Suprapubic skin (tissue), 4 donors: ENCODE measurements around the gene PRKCG. TPM values are rescaled to one million over a fixed set of nuclear protein-coding genes. Genes with fewer than 3 reads are reported as not detected.

ENCODE experiments used
- DNase-seq, 2 donors: peaks; one replicate each; pipeline ENCODE4 v3.0.0-alpha.2; 2019; ENCODE audit warnings: low spot score in 2 of 2
- H3K27ac ChIP-seq: fragments of 200-600 bp; sonication (generic); one replicate; pipeline ENCODE4 v1.5.1; 2019
- H3K27me3 ChIP-seq: fragments of 200-600 bp; sonication (generic); one replicate; pipeline ENCODE4 v1.5.1; 2019
- H3K36me3 ChIP-seq: fragments of 200-600 bp; sonication (generic); one replicate; pipeline ENCODE4 v1.5.1; 2019
- H3K4me1 ChIP-seq: fragments of 200-600 bp; sonication (generic); one replicate; pipeline ENCODE4 v1.5.1; 2019
- H3K4me3 ChIP-seq: fragments of 200-600 bp; sonication (generic); one replicate; pipeline ENCODE4 v1.5.1; 2019; ENCODE audit warnings: mild to moderate bottlenecking
- H3K9me3 ChIP-seq: fragments of 200-600 bp; sonication (generic); one replicate; pipeline ENCODE4 v1.5.1; 2019
- EP300 ChIP-seq: sonication (generic); formaldehyde crosslinking; IDR thresholded peaks from one replicate; pipeline ENCODE4 v1.6.1; 2017; ENCODE audit warnings: antibody characterized with exemption
- POLR2A ChIP-seq, 2 donors: fragments of 450-650 bp; IDR thresholded peaks; one replicate each; pipeline ENCODE4 v1.6.1; 2017; ENCODE audit warnings: antibody characterized with exemption in 2 of 2, mild to moderate bottlenecking in 2 of 2, moderate library complexity in 2 of 2
- POLR2AphosphoS5 ChIP-seq, 3 donors: sonication (generic); formaldehyde crosslinking; IDR thresholded peaks; one replicate each; pipeline ENCODE4 v1.6.1; 2017; ENCODE audit warnings: antibody characterized with exemption in 3 of 3
- WGBS: methylation state at CpG from one replicate; pipeline ENCODE4 v1.1.5; 2018; 5-methylcytosine and 5-hydroxymethylcytosine counted together
- total RNA-seq, 4 donors: library from RNA; depleted of rRNA; stranded (reverse); fragments of >200 nt; gene quantifications; one replicate each; pipeline ENCODE4 v1.1.0, GENCODE V29; 2016
- TF ChIP-seq, protein P1 (sequence below), 2 donors: fragments of 200-600 bp in 1 of 2; fragments of 450-650 bp in 1 of 2; sonication (generic) in 1 of 2; IDR thresholded peaks; one replicate each; pipeline ENCODE4 v1.5.1; 2016 to 2019; ENCODE audit warnings: antibody characterized with exemption in 2 of 2, mild to moderate bottlenecking in 1 of 2, moderate library complexity in 1 of 2

The PRKCG gene
- total RNA-seq, 4 donors from 2014 or later, result not detected

DNA sequence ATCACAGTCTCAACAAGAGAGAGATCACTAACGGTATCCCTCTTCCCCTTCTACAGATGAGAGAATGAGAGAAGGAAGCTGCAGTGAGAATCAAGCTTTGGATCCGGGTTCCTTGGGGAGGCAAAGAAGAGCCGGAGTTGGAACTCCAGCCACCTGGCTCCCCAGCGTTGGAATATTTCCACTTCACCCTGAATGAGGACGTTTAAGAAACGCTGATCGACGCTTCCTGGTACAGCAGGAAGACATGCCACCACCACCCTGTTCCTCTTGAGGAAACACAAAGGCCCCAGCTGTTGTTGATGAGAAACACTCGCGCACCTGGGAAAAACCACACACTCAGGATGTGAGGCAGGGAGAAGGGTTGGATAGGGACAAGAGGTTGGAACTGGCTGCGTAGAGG is 69.4 kb downstream of the PRKCG start:
- Histone ChIP-seq H3K9me3 (no peaks in the 10 kb centered on the region), H3K4me3 (no peak overlapping the region), H3K27ac (no peak overlapping the region), H3K4me1 (no peaks in the 10 kb centered on the region), H3K36me3 (no peaks in the 10 kb centered on the region), H3K27me3 (peaks cover 58% of the 10 kb centered on the region)
- no peak for DNase-seq
- no peak for TF ChIP-seq POLR2A (IDR thresholded peaks at IDR 0.05)
- TF ChIP-seq POLR2AphosphoS5 (IDR thresholded peaks at IDR 0.05), result no peak
- 47% methylated on average over 11 of the region's 11 CpGs for WGBS

DNA sequence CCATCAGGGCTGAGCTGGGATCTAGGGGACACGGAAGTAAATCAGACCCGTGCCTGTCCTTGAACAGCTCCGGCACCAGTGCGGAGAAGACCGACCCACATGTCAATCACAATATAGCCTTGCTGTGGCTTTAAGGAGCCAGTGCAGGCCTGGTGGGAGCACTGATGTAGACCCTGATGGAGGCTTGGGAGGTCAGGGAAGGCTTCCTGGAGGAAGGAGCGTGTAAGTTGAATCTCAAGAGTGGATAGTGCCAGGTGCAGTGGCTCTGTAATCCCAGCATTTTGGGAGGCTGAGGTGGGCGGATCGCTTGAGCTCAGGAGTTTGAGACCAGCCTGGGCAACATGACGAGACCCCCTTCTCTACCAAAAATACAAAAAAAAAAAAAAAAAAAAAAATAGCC is 70.0 kb downstream of the PRKCG start:
- DNase-seq, result no peak
- WGBS, result 90% methylated on average over 6 of the region's 9 CpGs
- no peaks in the 10 kb centered on the region for H3K4me1 ChIP-seq

DNA sequence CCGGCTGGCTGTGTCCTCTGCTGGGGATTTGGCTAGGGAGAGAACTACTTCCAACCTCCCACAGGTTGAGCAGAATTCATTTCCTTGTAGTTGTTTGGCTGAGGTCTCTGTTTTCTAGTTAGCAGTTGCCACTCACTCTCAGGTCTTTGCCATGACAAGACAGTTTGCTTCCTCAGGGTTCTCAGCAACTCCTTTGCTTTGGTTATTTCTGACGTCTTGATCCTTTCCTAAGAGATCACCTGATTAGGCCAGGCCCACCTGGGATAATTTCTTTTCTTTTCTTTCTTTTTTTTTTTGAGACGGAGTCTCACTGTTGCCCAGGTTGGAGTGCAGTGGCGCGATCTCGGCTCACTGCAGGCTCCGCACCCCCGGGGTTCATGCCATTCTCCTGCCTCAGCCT is 71.4 kb downstream of the PRKCG start:
- H3K4me1 ChIP-seq, result no peaks in the 10 kb centered on the region
- peaks cover 68% of the 10 kb centered on the region for H3K27me3 ChIP-seq

More for the DNA sequence above, 70.0 kb downstream of the PRKCG start:
- Histone ChIP-seq H3K9me3 (no peaks in the 10 kb centered on the region), H3K27ac (no peak overlapping the region), H3K36me3 (no peaks in the 10 kb centered on the region), H3K27me3 (peaks cover 62% of the 10 kb centered on the region), H3K4me3 (no peak overlapping the region)
- no peak for TF ChIP-seq EP300
- TF ChIP-seq, protein P1, sequence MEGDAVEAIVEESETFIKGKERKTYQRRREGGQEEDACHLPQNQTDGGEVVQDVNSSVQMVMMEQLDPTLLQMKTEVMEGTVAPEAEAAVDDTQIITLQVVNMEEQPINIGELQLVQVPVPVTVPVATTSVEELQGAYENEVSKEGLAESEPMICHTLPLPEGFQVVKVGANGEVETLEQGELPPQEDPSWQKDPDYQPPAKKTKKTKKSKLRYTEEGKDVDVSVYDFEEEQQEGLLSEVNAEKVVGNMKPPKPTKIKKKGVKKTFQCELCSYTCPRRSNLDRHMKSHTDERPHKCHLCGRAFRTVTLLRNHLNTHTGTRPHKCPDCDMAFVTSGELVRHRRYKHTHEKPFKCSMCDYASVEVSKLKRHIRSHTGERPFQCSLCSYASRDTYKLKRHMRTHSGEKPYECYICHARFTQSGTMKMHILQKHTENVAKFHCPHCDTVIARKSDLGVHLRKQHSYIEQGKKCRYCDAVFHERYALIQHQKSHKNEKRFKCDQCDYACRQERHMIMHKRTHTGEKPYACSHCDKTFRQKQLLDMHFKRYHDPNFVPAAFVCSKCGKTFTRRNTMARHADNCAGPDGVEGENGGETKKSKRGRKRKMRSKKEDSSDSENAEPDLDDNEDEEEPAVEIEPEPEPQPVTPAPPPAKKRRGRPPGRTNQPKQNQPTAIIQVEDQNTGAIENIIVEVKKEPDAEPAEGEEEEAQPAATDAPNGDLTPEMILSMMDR (IDR thresholded peaks at IDR 0.05), result no peak
- TF ChIP-seq POLR2AphosphoS5 (IDR thresholded peaks at IDR 0.05), result no peak
- no peak for TF ChIP-seq POLR2A (IDR thresholded peaks at IDR 0.05)

More for the DNA sequence above, 71.4 kb downstream of the PRKCG start:
- 78% methylated on average over 8 of the region's 8 CpGs for WGBS
- TF ChIP-seq EP300 (no peak), POLR2AphosphoS5 (IDR thresholded peaks at IDR 0.05) (no peak), POLR2A (IDR thresholded peaks at IDR 0.05) (no peak)
- TF ChIP-seq, protein P1 (IDR thresholded peaks at IDR 0.05), result no peak
- DNase-seq, result no peak
- H3K4me3 ChIP-seq, result no peak overlapping the region
- no peaks in the 10 kb centered on the region for H3K36me3 ChIP-seq
- no peaks in the 10 kb centered on the region for H3K9me3 ChIP-seq
- H3K27ac ChIP-seq, result no peak overlapping the region

Other genes with a start within 250 kb of the PRKCG start
- under 1 TPM in 1 of 4 donors, not detected in 3; 0.18 TPM for gene NLRP12, start 57.9 kb upstream of the PRKCG start, total RNA-seq
- 10 to 100 TPM; 27.5 to 72.4 (median 67.4) TPM for gene MYADM, start 14.3 kb upstream of the PRKCG start, total RNA-seq
- gene CACNG7, start 27.1 kb downstream of the PRKCG start, total RNA-seq, result not detected
- under 1 TPM in 2 of 4 donors, not detected in 2; 0.08 to 0.25 TPM for gene CACNG8, start 80.7 kb downstream of the PRKCG start, total RNA-seq
- gene CACNG6, start 109.4 kb downstream of the PRKCG start, total RNA-seq, result not detected
- not detected for gene VSTM1, start 181.7 kb downstream of the PRKCG start, total RNA-seq
- gene TARM1, start 199.2 kb downstream of the PRKCG start, total RNA-seq, result not detected
- gene OSCAR, start 218.6 kb downstream of the PRKCG start, total RNA-seq, result 1 to 10 TPM in 3 of 4 donors, under 1 TPM in 1; 0.49 to 2.7 (median 1.8) TPM
- 10 to 100 TPM; 23.1 to 71.9 (median 46.4) TPM for gene NDUFA3, start 220.7 kb downstream of the PRKCG start, total RNA-seq
- gene TFPT, start 233.5 kb downstream of the PRKCG start, total RNA-seq, result 10 to 100 TPM in 3 of 4 donors, 1 to 10 TPM in 1; 7.8 to 16.5 (median 11.5) TPM
- 10 to 100 TPM; 49.6 to 75.3 (median 55.4) TPM for gene PRPF31, start 233.6 kb downstream of the PRKCG start, total RNA-seq